Erythroblast (primary cell): Measurements from ENCODE around the gene PGRMC1.

Source experiments
- GATA1 ChIP-seq: IDR thresholded peaks from 2 replicates; pipeline ENCODE4 v1.6.1; 2011; ENCODE audit warnings: low read depth, mild to moderate bottlenecking, control low read depth, low read length, moderate library complexity
- POLR2A ChIP-seq: IDR thresholded peaks from 2 replicates; pipeline ENCODE4 v1.6.1; 2011; ENCODE audit warnings: mild to moderate bottlenecking, low read length

DNA sequence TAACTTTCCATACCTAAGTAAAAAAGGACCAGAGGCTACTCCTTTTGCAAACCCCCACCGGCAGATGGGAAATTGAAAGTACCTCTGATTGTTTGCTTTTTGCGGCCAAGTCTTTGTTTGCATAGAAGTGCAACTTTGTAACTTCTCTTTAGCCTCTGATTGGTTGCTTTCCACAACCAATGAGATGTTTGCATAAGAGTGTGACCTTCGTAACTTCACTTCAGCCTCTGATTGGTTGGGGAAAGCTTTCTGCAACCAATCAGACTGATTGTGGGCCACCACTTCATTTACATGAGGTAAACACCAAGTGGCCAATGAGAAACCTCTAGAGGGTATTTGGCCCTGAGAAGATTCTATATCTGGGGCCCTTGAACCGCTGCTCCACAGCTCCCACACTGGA, 48.8 kb upstream of the PGRMC1 start:
- TF ChIP-seq POLR2A (no peak), GATA1 (no peak)
